NCI-H2196 treated with DMSO at 0.1 percent for 48 hours (cell line): ENCODE measurements around the gene GATC.
"Not testable (repeated sequence)": the region's sequence is repeated elsewhere in the genome, so short reads cannot be mapped to it uniquely, and the experiment has no call there.

Experiments
- DNase-seq: peaks from one replicate; lab custom pipeline; 2025; ENCODE audit not compliant: unreplicated experiment; lab: John Stamatoyannopoulos, UW

Gene GATC

DNA sequence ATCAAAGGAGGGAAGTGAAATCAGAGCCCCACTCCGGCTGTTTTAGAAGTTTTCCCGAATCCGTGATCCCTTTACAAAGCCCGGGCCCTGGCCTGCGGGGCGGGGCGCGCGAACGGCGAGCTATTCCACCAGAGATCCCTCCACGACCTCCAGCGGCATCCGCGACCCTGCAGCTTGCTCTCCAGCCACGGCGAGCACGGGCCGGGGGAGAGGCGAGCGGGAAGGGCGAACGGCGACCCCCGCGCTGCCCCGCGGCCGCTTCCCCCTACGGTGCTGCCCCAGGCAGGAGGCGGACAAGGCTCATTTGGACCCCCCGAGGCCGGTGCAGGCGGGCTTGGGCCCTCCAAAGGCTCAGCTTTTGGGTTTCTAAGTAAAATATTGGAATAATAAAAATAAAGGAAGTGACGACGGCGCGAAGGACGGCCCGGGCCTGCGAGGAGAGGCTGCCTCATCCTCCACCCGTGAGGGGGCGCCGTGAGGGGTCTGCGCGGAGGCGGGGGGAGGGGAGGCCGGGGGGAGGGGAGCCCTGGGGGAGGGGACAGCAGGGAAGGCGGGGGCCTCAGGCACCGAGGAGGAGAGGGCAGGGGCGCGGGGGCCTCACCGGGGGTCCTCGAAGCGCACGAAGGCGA, 22.7 kb downstream of the GATC start:
- no peak for DNase-seq

DNA sequence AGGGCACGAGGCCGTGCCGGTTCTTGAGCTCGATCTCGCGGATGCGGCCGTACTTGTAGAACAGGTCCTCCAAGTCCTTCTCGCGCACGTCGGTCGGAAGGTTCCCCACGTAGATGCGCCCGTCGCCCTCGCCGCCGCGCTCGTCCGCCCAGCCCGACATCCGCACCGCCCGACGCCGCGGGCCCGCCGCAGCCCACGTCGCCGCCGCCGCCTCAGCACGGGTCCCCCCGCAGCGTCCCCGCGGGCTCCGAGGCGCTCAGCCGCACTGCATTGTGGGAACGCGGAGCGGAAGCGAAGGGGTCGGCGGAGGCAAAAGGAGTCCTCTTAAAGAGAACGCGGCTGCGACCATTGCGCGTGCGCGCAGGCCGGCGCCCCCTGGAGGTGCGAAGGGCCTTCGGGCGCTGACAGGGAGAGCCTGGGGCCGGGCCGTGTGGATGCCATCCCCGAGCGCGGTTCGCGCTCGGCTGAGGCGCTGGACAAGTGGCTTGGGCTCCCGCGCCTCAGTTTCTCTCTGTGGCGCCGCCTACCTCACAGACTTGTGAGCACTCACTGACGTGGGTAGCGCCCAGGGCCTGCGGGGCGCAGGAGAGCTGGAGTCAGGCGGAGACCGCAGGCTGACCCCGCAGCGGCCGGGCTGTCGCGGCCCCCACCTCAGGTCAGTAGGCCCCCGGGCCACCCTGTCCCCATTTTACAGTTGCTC, 23.4 kb downstream of the GATC start, which contains the start of gene SRSF9:
TSS of gene SRSF9 (minus strand) at position 299 of the 700 bp plus-strand sequence. CDS start at position 160, 139 bp downstream.
- DNase-seq = peak; percentile 84

- DNase-seq = no peak
Observed at GRCh38 chr12:120470150-120470784, 24.0 kb downstream of the GATC start.

GRCh38 chr12:120472521-120472920, 26.3 kb downstream of the GATC start:
- DNase-seq = no peak

DNA sequence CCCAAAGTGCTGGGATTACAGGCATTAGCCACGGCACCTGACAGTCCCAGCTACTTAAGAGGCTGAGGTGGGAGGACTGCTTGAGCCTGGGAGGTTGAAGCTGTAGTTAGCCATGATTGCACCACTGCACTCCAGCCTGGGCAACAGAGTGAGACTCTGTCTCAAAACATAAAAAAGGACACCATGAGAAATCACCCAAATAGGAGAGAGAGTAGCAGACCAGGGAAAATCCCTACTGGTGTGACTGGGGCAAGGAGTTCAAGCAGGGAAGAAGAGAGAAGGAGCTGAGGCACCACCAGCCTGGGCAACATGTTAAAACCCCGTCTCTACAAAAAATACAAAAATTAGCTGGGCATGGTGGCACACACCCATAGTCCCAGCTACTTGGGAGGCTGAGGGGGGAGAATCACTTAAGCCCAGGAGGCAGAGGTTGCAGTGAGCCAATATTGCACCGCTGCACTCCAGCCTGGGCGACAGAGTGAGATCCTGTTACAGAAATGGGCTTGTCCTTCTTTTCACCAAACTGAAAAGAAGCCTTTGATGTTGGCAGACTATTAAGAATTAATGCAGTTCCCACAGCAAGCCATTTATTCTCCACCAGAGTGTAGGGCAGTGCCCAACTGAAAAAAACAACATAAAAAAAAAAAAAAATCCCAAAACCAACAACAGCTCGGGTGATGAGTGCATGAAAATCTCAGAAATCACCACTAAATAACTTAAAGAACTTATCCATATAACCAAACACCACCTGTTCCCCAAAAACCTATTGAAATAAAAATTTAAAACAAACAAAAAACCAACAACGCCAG, 27.8 kb downstream of the GATC start:
- DNase-seq = no peak

- DNase-seq = peak; percentile 23
Observed at GRCh38 chr12:120474616-120474960, 28.3 kb downstream of the GATC start.

DNA sequence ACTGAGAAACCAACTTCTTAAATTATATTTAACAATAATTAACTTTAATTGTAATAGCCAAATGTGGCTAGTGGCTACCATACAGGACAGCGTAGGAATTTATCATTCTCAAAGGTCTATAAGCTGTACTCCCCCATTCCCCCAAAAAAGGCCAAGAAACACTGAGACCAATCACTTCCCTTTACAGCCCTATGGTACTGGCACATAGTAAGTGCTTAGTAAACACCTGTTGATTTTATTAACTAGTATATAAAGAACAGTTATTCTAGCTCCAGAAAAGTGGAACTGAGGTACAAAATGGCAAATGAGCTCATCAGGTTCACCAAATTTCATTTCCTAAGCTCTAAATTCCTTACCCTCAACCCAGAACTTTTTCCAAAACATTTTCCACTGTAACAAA, 29.4 kb downstream of the GATC start:
- DNase-seq = no peak

GRCh38 chr12:120479458-120479857, 33.2 kb downstream of the GATC start:
- DNase-seq = no peak

DNA sequence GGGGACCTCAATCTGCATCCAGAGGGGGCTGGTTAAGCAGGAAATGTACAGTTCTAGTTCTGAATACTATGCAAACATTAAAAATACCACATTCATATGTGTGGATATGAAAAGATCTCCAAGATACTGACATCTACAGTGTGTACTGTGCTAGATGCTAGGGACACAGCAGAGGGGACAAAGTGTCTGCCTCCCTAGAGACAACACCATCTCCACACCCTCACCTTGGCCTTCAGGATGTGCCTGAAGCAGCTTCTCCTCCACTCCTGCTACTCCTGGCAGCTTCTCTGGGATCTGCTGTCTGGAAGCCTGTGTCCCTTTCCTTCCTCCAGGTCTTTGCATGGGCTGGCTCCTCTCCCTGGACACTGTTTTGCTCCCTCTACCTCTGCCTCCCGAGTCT, 34.0 kb downstream of the GATC start:
- DNase-seq = no peak

- no peak for DNase-seq
Observed at GRCh38 chr12:120481022-120481767, 35.0 kb downstream of the GATC start.

- no peak for DNase-seq
Observed at GRCh38 chr12:120483621-120484020, 37.4 kb downstream of the GATC start.

- DNase-seq = no peak
Observed at GRCh38 chr12:120485961-120486881, 40.0 kb downstream of the GATC start.

GRCh38 chr12:120487552-120487951, 41.3 kb downstream of the GATC start:
- DNase-seq = not testable (repeated sequence)

- no peak for DNase-seq
Observed at GRCh38 chr12:120488057-120488640, 41.9 kb downstream of the GATC start.

- no peak for DNase-seq
Observed at GRCh38 chr12:120489018-120489417, 42.8 kb downstream of the GATC start.

GRCh38 chr12:120490325-120490724, 44.1 kb downstream of the GATC start:
- no peak for DNase-seq

DNA sequence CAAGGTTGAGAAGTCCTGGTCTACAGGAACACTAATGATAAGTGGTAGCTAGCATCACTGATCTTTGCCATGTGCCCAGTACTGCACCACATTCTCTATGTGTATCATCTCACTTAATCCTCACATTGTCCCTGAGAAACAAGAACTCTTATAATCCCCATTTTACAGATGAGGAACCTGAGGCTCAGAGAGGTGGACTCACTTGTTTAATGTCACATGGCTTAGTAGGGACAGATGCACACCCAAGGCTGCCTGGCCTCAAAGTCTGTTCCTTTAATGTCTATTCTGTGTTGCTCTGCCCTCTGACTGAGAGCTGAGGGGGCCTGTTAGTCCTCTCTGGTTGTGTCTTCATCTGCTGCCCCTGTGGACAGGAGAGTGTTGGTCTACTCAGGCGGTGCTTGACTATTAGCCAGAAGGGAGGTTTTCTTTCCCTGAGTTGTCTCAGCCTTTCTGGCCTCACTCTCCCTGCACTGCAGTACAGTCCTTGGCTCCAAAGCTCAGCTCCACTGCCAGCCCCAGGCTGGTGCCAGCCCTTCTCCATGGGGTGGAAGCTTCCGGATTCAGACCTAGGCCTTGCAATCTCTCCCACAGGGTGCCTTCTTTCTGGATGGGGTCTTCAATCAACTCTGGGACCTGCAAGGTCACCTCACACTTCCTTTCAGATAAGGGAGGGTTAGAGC, 44.7 kb downstream of the GATC start:
- DNase-seq = no peak

GRCh38 chr12:120495186-120495730, 49.0 kb downstream of the GATC start:
- no peak for DNase-seq
